ENCODE measurements around the gene UGT1A7. TPM values are rescaled to one million over a fixed set of nuclear protein-coding genes. Genes with fewer than 3 reads are reported as not detected.

UGT1A7 gene
- total RNA-seq, 2 donors from 2014 or later, result not detected

GRCh38 chr2:233773854-233774253, 92.2 kb downstream of the UGT1A7 start:
- H3K36me3 Mint-ChIP-seq (ENCODE audit: low read depth), result no peaks in the 10 kb centered on the region
- no peak overlapping the region for H3K27ac Mint-ChIP-seq
- peaks cover 15% of the 10 kb centered on the region for H3K27me3 Mint-ChIP-seq
- ATAC-seq (replicated peaks), result no peak
- H3K4me3 Mint-ChIP-seq, result no peak overlapping the region
- H3K4me1 Mint-ChIP-seq, result no peaks in the 10 kb centered on the region
- peaks cover 4% of the 10 kb centered on the region for H3K9me3 Mint-ChIP-seq

GRCh38 chr2:233775414-233775813, 93.7 kb downstream of the UGT1A7 start:
- Mint-ChIP-seq H3K4me1 (no peaks in the 10 kb centered on the region), H3K36me3 (ENCODE audit: low read depth) (no peaks in the 10 kb centered on the region), H3K9me3 (peaks cover 4% of the 10 kb centered on the region), H3K27me3 (peaks cover 13% of the 10 kb centered on the region), H3K27ac (no peak overlapping the region), H3K4me3 (no peak overlapping the region)
- no peak for ATAC-seq (replicated peaks)

GRCh38 chr2:233778030-233778429, 96.3 kb downstream of the UGT1A7 start, which contains the start of gene MROH2A:
Gene MROH2A (plus strand): TSS chr2:233778330. CDS start chr2:233779359, 1,029 bp downstream.
- H3K27me3 Mint-ChIP-seq, result peaks cover 13% of the 10 kb centered on the region
- peaks cover 4% of the 10 kb centered on the region for H3K9me3 Mint-ChIP-seq
- no peaks in the 10 kb centered on the region for H3K36me3 Mint-ChIP-seq (ENCODE audit: low read depth)
- ATAC-seq (replicated peaks), result no peak
- no peak within 1 kb of the TSS for H3K4me3 Mint-ChIP-seq
- H3K27ac Mint-ChIP-seq, result no peak within 1 kb of the TSS
- H3K4me1 Mint-ChIP-seq, result no peaks in the 10 kb centered on the region

GRCh38 chr2:233779722-233780121, 98.0 kb downstream of the UGT1A7 start:
- Mint-ChIP-seq H3K27ac (no peak overlapping the region), H3K36me3 (ENCODE audit: low read depth) (no peaks in the 10 kb centered on the region), H3K9me3 (peaks cover 4% of the 10 kb centered on the region), H3K4me3 (no peak overlapping the region), H3K4me1 (no peaks in the 10 kb centered on the region), H3K27me3 (peaks cover 19% of the 10 kb centered on the region)
- no peak for ATAC-seq (replicated peaks)

- H3K27ac Mint-ChIP-seq, result no peak overlapping the region
- no peaks in the 10 kb centered on the region for H3K4me1 Mint-ChIP-seq
- H3K9me3 Mint-ChIP-seq, result peaks cover 3% of the 10 kb centered on the region
- no peaks in the 10 kb centered on the region for H3K36me3 Mint-ChIP-seq (ENCODE audit: low read depth)
- H3K27me3 Mint-ChIP-seq, result peaks cover 19% of the 10 kb centered on the region
- ATAC-seq (replicated peaks), result no peak
- no peak overlapping the region for H3K4me3 Mint-ChIP-seq
These were observed 99.1 kb downstream of the UGT1A7 start for GRCh38 chr2:233780771-233781170.

- H3K4me1 Mint-ChIP-seq, result no peaks in the 10 kb centered on the region
- no peak overlapping the region for H3K27ac Mint-ChIP-seq
- no peaks in the 10 kb centered on the region for H3K36me3 Mint-ChIP-seq (ENCODE audit: low read depth)
- H3K4me3 Mint-ChIP-seq, result no peak overlapping the region
- peaks cover 5% of the 10 kb centered on the region for H3K9me3 Mint-ChIP-seq
- no peak for ATAC-seq (replicated peaks)
- H3K27me3 Mint-ChIP-seq, result peaks cover 6% of the 10 kb centered on the region
These were observed 107.9 kb downstream of the UGT1A7 start for GRCh38 chr2:233789554-233789953.

GRCh38 chr2:233791151-233791882, 109.6 kb downstream of the UGT1A7 start:
- H3K4me3 Mint-ChIP-seq, result no peak overlapping the region
- peaks cover 2% of the 10 kb centered on the region for H3K27me3 Mint-ChIP-seq
- ATAC-seq (replicated peaks), result no peak
- H3K4me1 Mint-ChIP-seq, result no peaks in the 10 kb centered on the region
- peaks cover 1% of the 10 kb centered on the region for H3K9me3 Mint-ChIP-seq
- no peaks in the 10 kb centered on the region for H3K36me3 Mint-ChIP-seq (ENCODE audit: low read depth)
- no peak overlapping the region for H3K27ac Mint-ChIP-seq

GRCh38 chr2:233791883-233792329, 110.2 kb downstream of the UGT1A7 start:
- Mint-ChIP-seq H3K27me3 (no peaks in the 10 kb centered on the region), H3K36me3 (ENCODE audit: low read depth) (no peaks in the 10 kb centered on the region), H3K27ac (no peak overlapping the region), H3K9me3 (no peaks in the 10 kb centered on the region), H3K4me3 (no peak overlapping the region), H3K4me1 (no peaks in the 10 kb centered on the region)
- no peak for ATAC-seq (replicated peaks)

- no peak overlapping the region for H3K27ac Mint-ChIP-seq
- no peaks in the 10 kb centered on the region for H3K9me3 Mint-ChIP-seq
- H3K27me3 Mint-ChIP-seq, result peaks cover under 1% of the 10 kb centered on the region
- no peak overlapping the region for H3K4me3 Mint-ChIP-seq
- H3K36me3 Mint-ChIP-seq (ENCODE audit: low read depth), result no peaks in the 10 kb centered on the region
- no peak for ATAC-seq (replicated peaks)
- no peaks in the 10 kb centered on the region for H3K4me1 Mint-ChIP-seq
These were observed 111.0 kb downstream of the UGT1A7 start for GRCh38 chr2:233792720-233793119.

- Mint-ChIP-seq H3K4me3 (no peak overlapping the region), H3K27me3 (peaks cover 8% of the 10 kb centered on the region), H3K36me3 (ENCODE audit: low read depth) (no peaks in the 10 kb centered on the region), H3K4me1 (no peaks in the 10 kb centered on the region), H3K9me3 (no peaks in the 10 kb centered on the region), H3K27ac (no peak overlapping the region)
- ATAC-seq (replicated peaks), result no peak
These were observed 111.9 kb downstream of the UGT1A7 start for GRCh38 chr2:233793465-233794127.

GRCh38 chr2:233794128-233794658, 112.5 kb downstream of the UGT1A7 start:
- Mint-ChIP-seq H3K9me3 (no peaks in the 10 kb centered on the region), H3K4me1 (no peaks in the 10 kb centered on the region), H3K27me3 (peaks cover 8% of the 10 kb centered on the region), H3K4me3 (no peak overlapping the region), H3K36me3 (ENCODE audit: low read depth) (no peaks in the 10 kb centered on the region), H3K27ac (no peak overlapping the region)
- ATAC-seq (replicated peaks), result no peak

- no peak overlapping the region for H3K27ac Mint-ChIP-seq
- no peaks in the 10 kb centered on the region for H3K9me3 Mint-ChIP-seq
- peaks cover 8% of the 10 kb centered on the region for H3K27me3 Mint-ChIP-seq
- no peak for ATAC-seq (replicated peaks)
- no peaks in the 10 kb centered on the region for H3K36me3 Mint-ChIP-seq (ENCODE audit: low read depth)
- no peaks in the 10 kb centered on the region for H3K4me1 Mint-ChIP-seq
- H3K4me3 Mint-ChIP-seq, result no peak overlapping the region
These were observed 114.1 kb downstream of the UGT1A7 start for GRCh38 chr2:233795735-233796171.

GRCh38 chr2:233796254-233796653, 114.6 kb downstream of the UGT1A7 start:
- no peak overlapping the region for H3K27ac Mint-ChIP-seq
- H3K4me1 Mint-ChIP-seq, result no peaks in the 10 kb centered on the region
- no peaks in the 10 kb centered on the region for H3K36me3 Mint-ChIP-seq (ENCODE audit: low read depth)
- peaks cover 8% of the 10 kb centered on the region for H3K27me3 Mint-ChIP-seq
- H3K4me3 Mint-ChIP-seq, result no peak overlapping the region
- no peaks in the 10 kb centered on the region for H3K9me3 Mint-ChIP-seq
- no peak for ATAC-seq (replicated peaks)

GRCh38 chr2:233798335-233799086, 116.8 kb downstream of the UGT1A7 start:
- Mint-ChIP-seq H3K4me3 (no peak overlapping the region), H3K4me1 (no peaks in the 10 kb centered on the region), H3K9me3 (no peaks in the 10 kb centered on the region), H3K27me3 (peaks cover 16% of the 10 kb centered on the region), H3K36me3 (ENCODE audit: low read depth) (no peaks in the 10 kb centered on the region), H3K27ac (no peak overlapping the region)
- ATAC-seq (replicated peaks), result no peak

All from activated T-helper 17 cell treated with anti-CD3 and anti-CD28 coated beads, Interleukin-2, amount 50 U/mL, for 72 hours (primary cell).